Measurements from ENCODE around the gene KCNK5. TPM values are rescaled to one million over a fixed set of nuclear protein-coding genes. Genes with fewer than 3 reads are reported as not detected.

The KCNK5 gene
- total and polyA plus RNA-seq, 4 donors: 0.73 to 7.5 (median 6.1) TPM

- WGBS (ENCODE audit: insufficient coverage): 90% methylated on average over 5 of the region's 5 CpGs
- Histone ChIP-seq H3K27ac (ENCODE audit: low read depth, low read length) (no peak overlapping the region), H3K4me1 (ENCODE audit: control insufficient read depth, insufficient read depth, low read length) (peaks cover 22% of the 10 kb centered on the region), H3K36me3 (ENCODE audit: control insufficient read depth, insufficient read depth, low read length) (no peaks in the 10 kb centered on the region), H3K4me3 (ENCODE audit: low read depth, low read length) (no peak overlapping the region), H3K27me3 (ENCODE audit: control insufficient read depth, insufficient read depth, low read length) (no peaks in the 10 kb centered on the region), H3K9me3 (ENCODE audit: control insufficient read depth, insufficient read depth, low read length) (no peaks in the 10 kb centered on the region)
- no peak for DNase-seq (ENCODE audit: low read depth in 4 of 6, low spot score in 6 of 6)
Measured at GRCh38 chr6:39210450-39210849, 18.8 kb downstream of the KCNK5 start.

GRCh38 chr6:39209911-39210310, 19.4 kb downstream of the KCNK5 start:
- no peaks in the 10 kb centered on the region for H3K27me3 ChIP-seq (ENCODE audit: control insufficient read depth, insufficient read depth, low read length)
- no peaks in the 10 kb centered on the region for H3K9me3 ChIP-seq (ENCODE audit: control insufficient read depth, insufficient read depth, low read length)
- no peak overlapping the region for H3K27ac ChIP-seq (ENCODE audit: low read depth, low read length)
- DNase-seq (ENCODE audit: low read depth in 4 of 6, low spot score in 6 of 6): no peak
- peaks cover 23% of the 10 kb centered on the region for H3K4me1 ChIP-seq (ENCODE audit: control insufficient read depth, insufficient read depth, low read length)
- WGBS (ENCODE audit: insufficient coverage): 66% methylated on average over 5 of the region's 6 CpGs
- H3K4me3 ChIP-seq (ENCODE audit: low read depth, low read length): no peak overlapping the region
- H3K36me3 ChIP-seq (ENCODE audit: control insufficient read depth, insufficient read depth, low read length): no peaks in the 10 kb centered on the region

GRCh38 chr6:39209360-39209811, 19.9 kb downstream of the KCNK5 start:
- DNase-seq (ENCODE audit: low read depth in 4 of 6, low spot score in 6 of 6): no peak
- no peak overlapping the region for H3K27ac ChIP-seq (ENCODE audit: low read depth, low read length)
- WGBS (ENCODE audit: insufficient coverage): 20% methylated on average over 2 of the region's 6 CpGs
- H3K9me3 ChIP-seq (ENCODE audit: control insufficient read depth, insufficient read depth, low read length): no peaks in the 10 kb centered on the region
- H3K4me1 ChIP-seq (ENCODE audit: control insufficient read depth, insufficient read depth, low read length): peaks cover 27% of the 10 kb centered on the region
- H3K36me3 ChIP-seq (ENCODE audit: control insufficient read depth, insufficient read depth, low read length): no peaks in the 10 kb centered on the region
- no peaks in the 10 kb centered on the region for H3K27me3 ChIP-seq (ENCODE audit: control insufficient read depth, insufficient read depth, low read length)
- no peak overlapping the region for H3K4me3 ChIP-seq (ENCODE audit: low read depth, low read length)

- no peak for DNase-seq (ENCODE audit: low read depth in 4 of 6, low spot score in 6 of 6)
- Histone ChIP-seq H3K27ac (ENCODE audit: low read depth, low read length) (no peak overlapping the region), H3K4me3 (ENCODE audit: low read depth, low read length) (no peak overlapping the region), H3K9me3 (ENCODE audit: control insufficient read depth, insufficient read depth, low read length) (no peaks in the 10 kb centered on the region), H3K27me3 (ENCODE audit: control insufficient read depth, insufficient read depth, low read length) (no peaks in the 10 kb centered on the region), H3K4me1 (ENCODE audit: control insufficient read depth, insufficient read depth, low read length) (peaks cover 30% of the 10 kb centered on the region), H3K36me3 (ENCODE audit: control insufficient read depth, insufficient read depth, low read length) (no peaks in the 10 kb centered on the region)
- 81% methylated on average over 4 of the region's 6 CpGs for WGBS (ENCODE audit: insufficient coverage)
Measured at GRCh38 chr6:39208223-39208739, 21.0 kb downstream of the KCNK5 start.

- H3K9me3 ChIP-seq (ENCODE audit: control insufficient read depth, insufficient read depth, low read length): no peaks in the 10 kb centered on the region
- H3K36me3 ChIP-seq (ENCODE audit: control insufficient read depth, insufficient read depth, low read length): no peaks in the 10 kb centered on the region
- no peak overlapping the region for H3K4me3 ChIP-seq (ENCODE audit: low read depth, low read length)
- H3K27me3 ChIP-seq (ENCODE audit: control insufficient read depth, insufficient read depth, low read length): no peaks in the 10 kb centered on the region
- H3K27ac ChIP-seq (ENCODE audit: low read depth, low read length): no peak overlapping the region
- 90% methylated on average over 6 of the region's 8 CpGs for WGBS (ENCODE audit: insufficient coverage)
- H3K4me1 ChIP-seq (ENCODE audit: control insufficient read depth, insufficient read depth, low read length): peaks cover 30% of the 10 kb centered on the region
- no peak for DNase-seq (ENCODE audit: low read depth in 4 of 6, low spot score in 6 of 6)
Measured at GRCh38 chr6:39207416-39208222, 21.7 kb downstream of the KCNK5 start.

GRCh38 chr6:39206250-39206721, 23.0 kb downstream of the KCNK5 start:
- Histone ChIP-seq H3K27me3 (ENCODE audit: control insufficient read depth, insufficient read depth, low read length) (peaks cover 2% of the 10 kb centered on the region), H3K36me3 (ENCODE audit: control insufficient read depth, insufficient read depth, low read length) (no peaks in the 10 kb centered on the region), H3K4me1 (ENCODE audit: control insufficient read depth, insufficient read depth, low read length) (peaks cover 29% of the 10 kb centered on the region), H3K27ac (ENCODE audit: low read depth, low read length) (no peak overlapping the region), H3K9me3 (ENCODE audit: control insufficient read depth, insufficient read depth, low read length) (no peaks in the 10 kb centered on the region), H3K4me3 (ENCODE audit: low read depth, low read length) (no peak overlapping the region)
- DNase-seq (ENCODE audit: low read depth in 4 of 6, low spot score in 6 of 6): no peak
- WGBS (ENCODE audit: insufficient coverage): 90% methylated on average over 10 of the region's 10 CpGs

GRCh38 chr6:39204646-39205244, 24.5 kb downstream of the KCNK5 start:
- H3K4me1 ChIP-seq (ENCODE audit: control insufficient read depth, insufficient read depth, low read length): peaks cover 24% of the 10 kb centered on the region
- no peak overlapping the region for H3K27ac ChIP-seq (ENCODE audit: low read depth, low read length)
- no peak overlapping the region for H3K4me3 ChIP-seq (ENCODE audit: low read depth, low read length)
- DNase-seq (ENCODE audit: low read depth in 4 of 6, low spot score in 6 of 6): no peak
- no peaks in the 10 kb centered on the region for H3K36me3 ChIP-seq (ENCODE audit: control insufficient read depth, insufficient read depth, low read length)
- no peaks in the 10 kb centered on the region for H3K9me3 ChIP-seq (ENCODE audit: control insufficient read depth, insufficient read depth, low read length)
- peaks cover 2% of the 10 kb centered on the region for H3K27me3 ChIP-seq (ENCODE audit: control insufficient read depth, insufficient read depth, low read length)
- 69% methylated on average over 7 of the region's 8 CpGs for WGBS (ENCODE audit: insufficient coverage)

GRCh38 chr6:39204160-39204495, 25.1 kb downstream of the KCNK5 start:
- 90% methylated on average over 2 of the region's 4 CpGs for WGBS (ENCODE audit: insufficient coverage)
- Histone ChIP-seq H3K4me3 (ENCODE audit: low read depth, low read length) (no peak overlapping the region), H3K27ac (ENCODE audit: low read depth, low read length) (no peak overlapping the region), H3K4me1 (ENCODE audit: control insufficient read depth, insufficient read depth, low read length) (peaks cover 23% of the 10 kb centered on the region), H3K9me3 (ENCODE audit: control insufficient read depth, insufficient read depth, low read length) (no peaks in the 10 kb centered on the region), H3K27me3 (ENCODE audit: control insufficient read depth, insufficient read depth, low read length) (peaks cover 2% of the 10 kb centered on the region), H3K36me3 (ENCODE audit: control insufficient read depth, insufficient read depth, low read length) (no peaks in the 10 kb centered on the region)
- no peak for DNase-seq (ENCODE audit: low read depth in 4 of 6, low spot score in 6 of 6)

GRCh38 chr6:39203436-39204159, 25.7 kb downstream of the KCNK5 start:
- Histone ChIP-seq H3K9me3 (ENCODE audit: control insufficient read depth, insufficient read depth, low read length) (no peaks in the 10 kb centered on the region), H3K27me3 (ENCODE audit: control insufficient read depth, insufficient read depth, low read length) (peaks cover 2% of the 10 kb centered on the region), H3K27ac (ENCODE audit: low read depth, low read length) (no peak overlapping the region), H3K4me3 (ENCODE audit: low read depth, low read length) (no peak overlapping the region), H3K4me1 (ENCODE audit: control insufficient read depth, insufficient read depth, low read length) (peaks cover 21% of the 10 kb centered on the region), H3K36me3 (ENCODE audit: control insufficient read depth, insufficient read depth, low read length) (no peaks in the 10 kb centered on the region)
- 89% methylated on average over 8 of the region's 12 CpGs for WGBS (ENCODE audit: insufficient coverage)
- DNase-seq (ENCODE audit: low read depth in 4 of 6, low spot score in 6 of 6): no peak
